Activated CD4-positive, alpha-beta T cell treated with anti-CD3 and anti-CD28 coated beads, Interleukin-2, amount 50 U/mL, for 16 hours (primary cell): Measurements from ENCODE around the gene HBEGF.
"Not testable (repeated sequence)": the region's sequence is repeated elsewhere in the genome, so short reads cannot be mapped to it uniquely, and the experiment has no call there.

ENCODE experiments used
- DNase-seq: peaks from one replicate; pipeline ENCODE4 v3.0.0-alpha.2; 2020

Gene HBEGF

GRCh38 chr5:140360681-140361479, 14.5 kb upstream of the HBEGF start:
- no peak for DNase-seq

DNA sequence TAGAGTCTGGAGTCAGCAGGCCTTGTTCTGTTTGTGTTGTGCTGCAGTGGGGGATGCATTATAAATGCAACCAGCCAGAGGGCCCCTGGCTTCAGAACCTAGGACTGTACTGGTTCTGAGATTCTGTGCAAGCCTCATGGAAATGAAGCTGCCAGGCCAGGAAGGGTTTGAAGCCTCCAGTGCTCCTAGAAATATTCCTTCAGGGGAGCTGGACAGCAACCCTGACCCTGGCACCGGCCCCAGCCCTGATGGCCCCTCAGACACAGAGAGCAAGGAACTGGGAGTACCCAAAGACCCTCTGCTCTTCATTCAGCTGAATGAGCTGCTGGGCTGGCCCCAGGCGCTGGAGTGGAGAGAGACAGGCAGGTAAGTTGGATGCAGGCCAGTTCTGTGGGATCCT, 13.7 kb upstream of the HBEGF start, which contains the start of gene SLC4A9:
Gene SLC4A9 (plus strand): TSS at position 94 of the 400 bp plus-strand sequence. CDS start 43 bp downstream, at position 137.
- DNase-seq: no peak

DNA sequence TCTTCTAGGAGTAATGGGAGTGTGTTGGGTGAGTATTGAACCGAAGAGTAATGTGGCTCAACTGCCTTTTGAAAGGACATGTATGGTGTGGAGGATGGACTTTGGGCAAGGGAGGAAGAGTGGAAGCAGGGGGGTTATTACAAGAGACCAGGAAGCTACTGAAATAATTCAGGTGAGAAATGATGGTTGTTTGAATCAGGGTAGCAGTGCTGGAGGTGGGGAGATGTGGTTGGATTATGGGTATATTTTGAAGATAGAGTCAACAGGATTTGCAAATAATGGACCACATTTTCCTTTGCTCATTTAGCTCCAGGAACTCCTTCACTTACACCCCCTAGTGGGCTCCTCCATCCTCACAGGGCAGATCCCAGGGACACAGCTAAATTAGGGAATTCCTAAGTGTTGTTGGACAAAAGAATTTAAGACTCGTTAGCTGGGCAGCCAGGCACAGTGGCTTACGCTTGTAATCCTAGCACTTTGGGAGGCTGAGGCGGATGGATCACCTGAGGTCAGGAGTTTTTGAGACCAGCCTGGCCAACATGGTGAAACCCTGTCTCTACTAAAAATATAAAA, 12.4 kb upstream of the HBEGF start:
- no peak for DNase-seq

DNA sequence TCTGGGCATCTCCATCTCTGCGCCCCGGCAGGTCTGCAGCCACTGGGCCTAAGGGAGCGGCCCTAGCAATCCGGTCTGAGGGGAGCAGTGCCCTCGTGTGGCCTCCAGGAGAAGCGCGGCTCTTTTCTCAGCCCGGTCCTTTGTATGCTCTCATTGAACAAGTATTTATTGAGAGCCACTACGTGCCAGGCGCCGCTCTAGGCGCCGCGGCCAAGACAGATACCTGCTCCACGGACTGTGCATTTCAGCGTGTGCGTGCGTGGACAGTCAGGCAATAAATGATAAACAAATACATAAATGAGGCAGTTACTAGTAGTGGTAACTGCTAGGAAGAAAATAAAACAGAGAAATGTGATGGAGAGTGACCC, 11.3 kb upstream of the HBEGF start:
- DNase-seq: peak; percentile 87

- DNase-seq: no peak
These were observed 10.7 kb upstream of the HBEGF start for GRCh38 chr5:140356853-140357725.

- no peak for DNase-seq
These were observed 9.1 kb upstream of the HBEGF start for GRCh38 chr5:140355546-140355945.

DNA sequence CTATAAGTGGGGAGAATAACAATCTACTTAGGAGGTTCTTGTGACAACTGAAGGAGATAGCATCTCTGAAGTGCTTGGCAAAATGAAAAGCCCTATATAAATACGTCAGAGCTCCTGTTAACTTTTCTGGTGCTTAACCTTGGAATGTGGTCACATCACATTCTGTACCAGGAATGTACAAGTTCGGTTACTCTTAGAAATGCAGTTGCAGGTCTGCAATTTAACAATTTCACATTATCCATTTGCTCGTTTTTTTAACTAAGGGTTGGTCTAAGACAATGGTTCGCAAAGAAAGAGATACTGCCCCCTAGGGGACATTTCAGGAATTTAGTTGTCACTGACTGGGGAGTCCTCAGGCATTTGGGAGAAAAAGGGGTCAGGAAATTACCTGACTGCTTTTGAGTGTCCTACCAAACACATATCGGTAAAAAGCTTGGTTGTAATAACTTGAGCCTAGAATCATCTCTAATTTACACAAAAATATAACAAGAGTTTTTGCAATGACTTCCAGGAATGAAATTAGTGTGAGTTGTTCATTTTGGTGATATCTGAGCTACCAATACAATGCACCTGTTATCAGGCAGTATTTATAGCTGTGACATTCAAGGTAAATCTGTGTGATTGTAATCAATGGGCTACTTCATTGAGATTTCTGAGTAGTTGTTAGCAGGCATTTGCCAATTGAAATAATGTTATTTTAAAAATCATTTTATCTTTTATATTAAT, 5.4 kb upstream of the HBEGF start:
- DNase-seq: peak; percentile 87

DNA sequence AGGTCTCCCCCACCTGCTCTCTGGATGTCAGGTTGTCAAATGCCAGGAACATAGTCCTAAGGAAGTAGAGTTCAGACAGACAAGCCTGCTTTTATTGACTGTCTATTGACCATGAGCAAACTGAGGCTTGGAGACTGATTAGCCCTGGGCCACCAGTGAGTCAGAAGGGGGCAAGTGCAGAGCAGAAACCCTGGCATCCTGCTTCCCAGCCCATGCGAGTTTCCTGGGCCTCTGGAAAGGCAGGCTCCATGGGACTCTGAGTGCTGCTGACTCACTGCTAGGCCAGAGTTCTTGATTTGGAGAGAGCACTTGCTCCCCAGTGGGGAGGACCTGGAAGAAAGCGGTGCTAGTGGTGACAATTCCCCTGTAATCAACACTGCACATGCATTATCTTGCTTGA, 2.8 kb upstream of the HBEGF start:
- no peak for DNase-seq

DNA sequence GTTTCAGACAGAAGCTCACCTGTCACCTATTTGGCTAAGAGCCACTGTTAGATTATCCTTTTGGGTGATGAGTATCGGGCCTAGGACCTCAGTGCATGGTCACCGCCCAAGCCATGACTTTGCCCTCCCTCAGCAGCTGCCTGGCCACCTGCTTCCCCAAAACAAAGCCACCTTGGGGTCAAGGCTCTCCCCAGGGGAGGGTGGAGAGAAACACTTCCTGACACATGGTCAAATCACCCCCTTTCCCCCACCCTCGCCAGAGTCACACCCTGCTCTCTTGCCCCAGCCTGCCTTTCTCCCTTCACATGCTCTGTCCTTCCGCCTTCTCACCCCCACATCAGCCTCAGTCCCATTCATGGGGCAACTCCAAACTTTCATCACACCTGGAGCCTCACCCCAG, 1.7 kb upstream of the HBEGF start:
- DNase-seq: no peak

DNA sequence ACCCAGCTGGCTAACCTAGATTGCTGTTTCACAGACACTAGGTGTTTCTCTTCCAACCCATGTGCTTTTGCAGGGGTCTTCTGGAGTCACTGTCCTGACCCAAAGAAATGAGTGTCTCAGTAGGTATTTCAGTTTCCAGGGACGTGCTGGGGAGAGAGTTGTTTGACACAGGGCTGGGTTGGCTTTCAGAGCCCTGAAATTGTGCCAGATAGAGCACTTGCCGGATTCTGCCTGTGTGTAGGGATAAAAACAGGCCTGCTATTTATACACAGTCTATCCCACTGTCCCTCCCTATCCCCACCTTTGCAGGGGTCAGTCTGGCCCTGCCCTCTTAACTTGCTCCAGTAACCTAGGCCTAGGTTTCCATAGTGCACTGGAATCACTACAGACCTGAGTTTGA, 957 bp upstream of the HBEGF start:
- DNase-seq: no peak

- DNase-seq: peak; percentile 26
These were observed 470 bp downstream of the HBEGF start for GRCh38 chr5:140345919-140346347.

GRCh38 chr5:140344683-140345423, 1.6 kb downstream of the HBEGF start:
- DNase-seq: no peak

DNA sequence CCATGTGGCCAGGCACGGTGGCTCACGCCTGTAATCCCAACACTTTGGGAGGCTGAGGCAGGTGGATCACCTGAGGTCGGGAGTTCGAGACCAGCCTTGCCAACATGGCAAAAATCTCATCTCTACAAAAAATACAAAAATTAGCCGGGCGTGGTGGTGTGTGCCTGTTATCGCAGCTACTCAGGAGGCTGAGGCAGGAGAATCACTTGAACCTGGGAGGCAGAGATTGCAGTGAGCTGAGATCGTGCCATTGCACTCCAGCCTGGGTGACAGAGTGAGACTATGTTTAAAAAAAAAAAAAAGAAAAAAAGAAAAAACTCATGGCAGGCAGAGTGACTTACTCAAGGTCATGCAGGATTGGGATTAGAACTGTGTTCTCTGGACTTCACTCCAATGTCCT, 2.6 kb downstream of the HBEGF start:
- not testable (repeated sequence) for DNase-seq

- no peak for DNase-seq
These were observed 3.5 kb downstream of the HBEGF start for GRCh38 chr5:140342896-140343295.

DNA sequence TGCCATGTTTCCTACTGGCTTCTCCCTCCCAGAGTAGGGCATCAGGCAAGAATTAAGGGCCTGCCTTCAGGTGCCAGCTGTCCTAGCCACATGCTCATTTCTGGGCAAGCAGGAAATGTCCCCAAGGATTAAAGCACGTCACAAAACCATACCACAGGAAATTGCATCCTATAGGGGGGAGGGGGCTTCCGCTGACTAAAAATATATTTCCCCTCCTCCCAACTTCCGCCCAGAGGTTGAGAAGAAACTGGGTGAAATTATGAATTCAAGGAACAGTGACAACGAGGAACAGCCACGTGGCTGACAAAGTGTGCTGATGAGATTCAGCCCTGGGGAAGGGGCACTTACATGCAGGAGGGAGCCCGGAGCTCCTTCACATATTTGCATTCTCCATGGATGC, 4.1 kb downstream of the HBEGF start:
- DNase-seq: peak; percentile 87

DNA sequence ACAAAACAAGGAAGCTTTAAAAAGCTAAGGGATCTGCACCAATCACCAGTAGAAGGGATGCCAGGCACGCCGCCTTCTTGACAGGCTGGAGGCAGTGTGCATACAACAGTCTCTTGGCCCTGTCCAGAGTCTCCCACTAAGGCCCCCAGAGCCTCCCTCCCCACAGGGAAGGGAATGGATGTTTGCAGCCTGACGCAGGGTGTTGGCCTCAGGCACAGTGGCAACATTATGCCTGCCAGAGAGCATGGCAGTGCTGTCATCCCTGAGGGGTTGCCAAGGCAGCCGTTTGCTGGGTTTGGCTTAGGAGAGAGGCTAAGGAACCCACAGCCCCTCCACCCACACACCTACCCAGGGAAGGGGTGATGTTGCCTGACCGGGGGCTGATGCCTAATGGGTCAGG, 4.8 kb downstream of the HBEGF start:
- no peak for DNase-seq

DNA sequence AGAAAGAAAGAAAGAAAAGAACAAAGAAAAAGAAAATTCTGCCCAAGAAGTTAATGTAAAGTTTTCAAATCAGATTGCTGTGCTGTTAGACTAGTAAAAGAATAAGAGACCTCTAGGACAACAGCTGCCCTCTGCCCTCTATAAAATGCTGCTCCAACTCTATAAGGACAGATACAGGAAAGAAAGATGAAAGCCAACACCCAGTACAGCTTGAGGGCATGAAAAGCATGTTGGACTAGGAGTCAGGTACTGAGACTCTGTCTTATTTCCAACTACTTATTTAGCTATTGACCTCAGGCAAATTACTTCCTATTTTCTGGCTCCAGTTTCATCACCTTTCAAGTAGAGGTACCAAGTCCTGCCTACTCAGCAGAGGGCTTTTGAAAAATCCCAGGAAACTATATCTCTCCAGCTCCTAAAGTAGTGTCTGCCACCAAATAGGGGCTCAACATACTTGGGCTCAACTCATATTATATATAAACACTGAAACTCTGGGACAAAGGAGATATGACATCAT, 5.7 kb downstream of the HBEGF start:
- DNase-seq: no peak

- no peak for DNase-seq
These were observed 6.8 kb downstream of the HBEGF start for GRCh38 chr5:140339636-140340035.

DNA sequence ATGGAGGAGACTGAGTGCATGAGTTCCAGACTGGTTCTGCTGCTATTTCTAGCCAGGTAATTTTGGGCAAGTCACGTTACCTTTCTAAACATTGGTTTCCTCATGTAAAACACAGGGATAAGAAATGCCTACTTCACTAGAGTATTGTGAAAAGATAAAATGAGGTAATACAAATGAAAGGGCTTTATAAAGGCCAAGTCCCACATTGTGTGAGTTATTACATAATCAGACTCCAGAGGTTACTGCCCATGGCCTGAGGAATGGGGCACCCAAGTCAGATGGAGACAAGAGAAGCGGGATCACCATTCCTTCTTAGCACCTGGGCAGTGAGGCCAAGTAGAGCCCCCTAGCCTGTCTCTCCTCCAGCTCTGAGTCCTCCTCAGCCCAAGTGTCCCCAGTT, 7.5 kb downstream of the HBEGF start:
- no peak for DNase-seq

- no peak for DNase-seq
These were observed 8.1 kb downstream of the HBEGF start for GRCh38 chr5:140338336-140338735.

DNA sequence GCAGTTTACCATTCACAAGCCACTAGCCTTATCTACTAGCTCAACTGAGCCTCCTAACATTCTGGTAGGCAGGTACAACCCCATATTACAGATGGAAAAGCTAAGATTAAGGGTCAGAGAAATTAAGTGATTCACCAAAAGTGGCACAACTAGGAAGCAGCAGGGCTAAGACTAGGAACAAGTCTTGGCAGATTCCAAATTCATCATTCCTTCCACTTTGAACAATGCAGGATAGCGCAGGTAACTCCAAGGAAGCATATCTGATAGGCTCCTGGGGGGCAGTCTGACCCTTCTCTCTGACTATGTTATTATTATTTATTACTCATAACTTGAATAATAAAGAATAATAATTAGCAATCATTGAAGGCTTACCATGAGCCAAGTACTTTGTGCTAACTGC, 8.5 kb downstream of the HBEGF start:
- DNase-seq: no peak

GRCh38 chr5:140336388-140336787, 10.0 kb downstream of the HBEGF start:
- no peak for DNase-seq
